HEK293 (cell line): Measurements from ENCODE around the gene MCM8.

Experiments used
- CTCF ChIP-seq: fragments of 450-650 bp; formaldehyde crosslinking; IDR thresholded peaks from 2 replicates; pipeline ENCODE4 v1.5.1; 2016; ENCODE audit warnings: missing biosample characterization, missing genetic modification characterization
- MYNN ChIP-seq: fragments of 450-650 bp; formaldehyde crosslinking; IDR thresholded peaks from 2 replicates; pipeline ENCODE4 v1.5.1; 2016; ENCODE audit warnings: missing biosample characterization, missing genetic modification characterization, borderline replicate concordance
- REST ChIP-seq: fragments of 450-650 bp; formaldehyde crosslinking; IDR thresholded peaks from 2 replicates; pipeline ENCODE4 v1.5.1; 2016; ENCODE audit warnings: missing biosample characterization, missing genetic modification characterization
- SP2 ChIP-seq: fragments of 450-650 bp; formaldehyde crosslinking; IDR thresholded peaks from 2 replicates; pipeline ENCODE4 v1.5.1; 2016; ENCODE audit warnings: missing biosample characterization, missing genetic modification characterization
- ZNF239 ChIP-seq: fragments of 450-650 bp; formaldehyde crosslinking; IDR thresholded peaks from 2 replicates; pipeline ENCODE4 v1.5.1; 2016; ENCODE audit warnings: missing biosample characterization, missing genetic modification characterization

GRCh38 chr20:5970381-5970780, 19.9 kb downstream of the MCM8 start:
- TF ChIP-seq MYNN (tag by site-specific recombination) (no peak), REST (tag by site-specific recombination) (no peak), ZNF239 (tag by site-specific recombination) (no peak), CTCF (tag by site-specific recombination) (no peak), SP2 (tag by site-specific recombination) (no peak)
